DOHH2 (cell line): Measurements from ENCODE around the gene MGMT.

Experiments
- CTCF ChIP-seq: fragments of 200-600 bp; sonication (generic); IDR thresholded peaks from one replicate; pipeline ENCODE4 v1.5.1; 2014; ENCODE audit warnings: antibody characterized with exemption, mild to moderate bottlenecking, low read depth, low read length; ENCODE audit not compliant: poor library complexity, severe bottlenecking
- EZH2phosphoT487 ChIP-seq: fragments of 200-600 bp; sonication (generic); IDR thresholded peaks from 2 replicates; pipeline ENCODE4 v1.6.1; 2017; ENCODE audit warnings: borderline replicate concordance, mild to moderate bottlenecking, antibody characterized with exemption, low read length, moderate library complexity, mixed read lengths

DNA sequence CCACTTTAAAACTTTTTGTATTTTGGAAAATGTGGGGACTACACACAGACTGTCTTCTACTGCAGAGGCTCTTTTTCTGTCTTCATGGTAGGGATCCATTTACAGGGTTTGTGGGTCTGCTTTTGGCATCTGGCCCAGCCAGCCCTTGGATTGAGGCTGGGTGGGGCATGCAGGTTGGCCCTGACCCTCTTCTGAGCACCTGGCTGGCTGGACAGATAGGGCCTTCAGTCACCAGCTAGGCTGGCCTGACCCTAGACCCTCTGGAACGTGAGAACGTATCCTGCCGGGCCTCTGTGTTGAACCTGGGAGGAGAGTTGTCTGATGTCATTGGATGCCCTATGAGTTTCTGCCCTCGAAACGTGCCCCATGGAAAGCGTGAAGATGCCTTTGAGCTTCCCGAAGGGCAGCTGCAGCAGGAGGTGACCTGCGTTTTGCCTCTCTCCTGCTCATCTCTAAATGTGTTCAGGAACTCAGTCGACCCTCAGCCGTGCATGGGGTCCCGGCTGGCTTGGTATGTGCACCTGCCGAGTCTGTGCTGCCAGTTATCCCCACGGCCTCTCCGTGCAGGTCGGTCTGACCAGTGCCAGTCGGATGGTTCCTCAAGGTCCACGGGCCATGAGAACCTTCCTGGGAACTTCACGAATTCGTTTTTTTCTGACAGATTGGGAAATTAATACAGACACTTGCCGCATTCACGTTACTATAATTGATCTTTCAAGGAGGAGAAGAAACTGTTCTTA lies 74.9 kb downstream of the MGMT start:
- no peak for TF ChIP-seq CTCF
- no peak for TF ChIP-seq EZH2phosphoT487
